PC-9 (cell line): ENCODE measurements around the gene AGMAT. TPM values are rescaled to one million over a fixed set of nuclear protein-coding genes. Genes with fewer than 3 reads are reported as not detected.

Experiments used
- BruUV-seq: library from RNA; stranded (reverse); fragments of 400-500 nt; replicated peaks from 2 replicates; lab custom pipeline; 2021; lab: Mats Ljungman, UMichigan
- CTCF ChIA-PET: fragments of 300-600 bp; sonication (Branson Sonifier 250); formaldehyde crosslinking; loops from one replicate; lab custom pipeline; 2022; ENCODE audit warnings: antibody characterized with exemption; lab: Charles Lee
- POLR2A ChIA-PET: fragments of 300-600 bp; sonication (Branson Sonifier 250); formaldehyde crosslinking; loops from one replicate; lab custom pipeline; 2022; ENCODE audit warnings: antibody characterized with exemption; ENCODE audit not compliant: unreplicated experiment; lab: Charles Lee
- DNase-seq, 2 experiments: peaks; one replicate each; pipeline versions ENCODE4 v3.0.0 to v3.0.0-alpha.2; 2015 to 2022; ENCODE audit warnings: mixed read lengths in 1 of 2
- H2AFZ ChIP-seq: fragments of 200-600 bp; sonication (generic); 2 replicates; pipeline ENCODE4 v1.8.1; 2017; ENCODE audit warnings: antibody characterized with exemption
- H3F3A ChIP-seq: fragments of 200-600 bp; sonication (generic); 2 replicates; pipeline ENCODE4 v1.8.1; 2017; ENCODE audit warnings: antibody characterized with exemption, mild to moderate bottlenecking, low read depth; ENCODE audit not compliant: insufficient read depth
- H3K27ac ChIP-seq: fragments of 200-600 bp; sonication (generic); 2 replicates; pipeline ENCODE4 v1.6.1; 2016; ENCODE audit warnings: mixed run types
- H3K27me3 ChIP-seq: fragments of 200-600 bp; sonication (generic); 2 replicates; pipeline ENCODE4 v1.6.1; 2016; ENCODE audit warnings: low read depth, mixed run types; ENCODE audit not compliant: insufficient read depth
- H3K36me3 ChIP-seq: fragments of 200-600 bp; sonication (generic); 2 replicates; pipeline ENCODE4 v1.6.1; 2016; ENCODE audit warnings: low read depth, mixed run types
- H3K4me1 ChIP-seq: fragments of 200-600 bp; sonication (generic); replicated peaks from 2 replicates; pipeline ENCODE4 v1.6.1; 2016; ENCODE audit warnings: mixed run types; ENCODE audit not compliant: insufficient read depth
- H3K4me2 ChIP-seq: fragments of 200-600 bp; sonication (generic); 2 replicates; pipeline ENCODE4 v1.6.1; 2017; ENCODE audit warnings: mixed run types
- H3K4me3 ChIP-seq: fragments of 200-600 bp; sonication (generic); 2 replicates; pipeline ENCODE4 v1.6.1; 2016; ENCODE audit warnings: mixed run types
- H3K79me2 ChIP-seq: fragments of 200-600 bp; sonication (generic); 2 replicates; pipeline ENCODE4 v1.6.1; 2017; ENCODE audit warnings: low read depth, mixed run types
- H3K9me2 ChIP-seq: fragments of 200-600 bp; sonication (generic); 2 replicates; pipeline ENCODE4 v1.8.1; 2017; ENCODE audit warnings: mild to moderate bottlenecking; ENCODE audit not compliant: insufficient read depth
- H3K9me3 ChIP-seq: fragments of 200-600 bp; sonication (generic); 2 replicates; pipeline ENCODE4 v1.8.1; 2016; ENCODE audit warnings: low read depth; ENCODE audit not compliant: insufficient read depth
- H4K20me1 ChIP-seq: fragments of 200-600 bp; sonication (generic); 2 replicates; pipeline ENCODE4 v1.8.1; 2017; ENCODE audit not compliant: insufficient read depth
- EZH2 ChIP-seq: fragments of 200-600 bp; sonication (generic); IDR thresholded peaks from 2 replicates; pipeline ENCODE4 v1.8.0; 2017; ENCODE audit warnings: antibody characterized with exemption, low read depth
- intact Hi-C: fragments of 100-400 bp; cut with micrococcal nuclease; formaldehyde crosslinking; loops from one replicate; pipeline ENCODE4 v1.10.0; 2022; ENCODE audit not compliant: unreplicated experiment
- total RNA-seq: library from RNA; stranded (reverse); gene quantifications from 2 replicates; pipeline ENCODE4 v1.2.3, GENCODE V29; 2021
- TF ChIP-seq, protein P1 (sequence below): fragments of 200-600 bp; sonication (generic); conservative IDR thresholded peaks from 2 replicates; pipeline ENCODE4 v1.6.1; 2017; ENCODE audit warnings: mixed run types, antibody characterized with exemption, mild to moderate bottlenecking, moderate library complexity

Gene AGMAT
- total RNA-seq, 1 experiment from 2014 or later: 2.9 TPM

DNA sequence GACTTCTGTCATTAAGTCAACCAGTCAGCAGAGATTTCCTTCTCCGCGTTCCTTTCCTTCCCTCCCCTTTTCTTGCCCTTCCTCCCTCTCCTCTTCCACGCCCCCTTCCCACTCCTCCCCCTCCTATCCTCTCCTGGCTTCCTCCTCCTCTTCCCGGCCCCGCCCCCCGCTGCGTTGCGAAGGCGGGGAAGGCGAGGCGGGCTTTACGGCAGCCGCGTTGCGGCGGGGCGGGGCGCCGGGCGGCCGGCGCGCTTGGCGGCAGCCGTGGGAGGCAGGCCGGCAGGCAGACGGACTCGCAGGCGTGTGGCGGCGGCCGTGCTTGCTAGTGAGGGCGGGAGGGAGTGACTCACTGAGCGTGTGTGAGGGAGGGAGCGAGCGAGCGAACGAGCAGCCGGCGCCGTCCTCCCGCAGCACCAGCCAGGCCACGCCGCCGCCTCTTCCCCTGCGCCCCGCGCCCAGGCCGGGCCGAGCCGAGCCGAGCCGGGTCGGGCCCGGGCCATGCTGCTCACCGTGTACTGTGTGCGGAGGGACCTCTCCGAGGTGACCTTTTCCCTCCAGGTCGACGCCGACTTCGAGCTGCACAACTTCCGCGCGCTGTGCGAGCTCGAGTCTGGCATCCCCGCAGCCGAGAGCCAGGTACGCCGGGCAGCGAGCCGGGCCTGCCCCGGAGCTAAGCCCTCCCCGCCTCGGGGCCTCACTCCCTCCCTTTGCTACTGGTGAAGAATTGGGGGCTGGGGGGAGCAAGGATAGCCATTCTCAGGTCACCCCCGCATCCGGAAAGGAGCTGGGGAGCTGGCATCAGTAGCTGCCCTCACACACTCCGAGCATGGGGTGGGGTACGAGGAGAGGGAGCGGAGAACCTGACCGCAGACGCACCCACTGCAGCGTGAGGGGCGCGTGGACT, 32.6 kb upstream of the AGMAT start, which contains the start of gene DDI2:
Gene DDI2 (plus strand): TSS at position 286 of the 904 bp plus-strand sequence. CDS start 213 bp downstream, at position 499.
- Histone ChIP-seq H4K20me1 (peaks cover 19% of the 10 kb centered on the region), H3K4me2 (peak within 1 kb of the TSS; percentile 95), H3K79me2 (peaks cover 49% of the 10 kb centered on the region), H3K27ac (peak within 1 kb of the TSS; percentile 85), H3K4me3 (peak within 1 kb of the TSS; percentile 91), H3K4me1 (peaks cover 46% of the 10 kb centered on the region), H3K9me2 (no peaks in the 10 kb centered on the region), H2AFZ (peak within 1 kb of the TSS; percentile 79), H3K27me3 (no peaks in the 10 kb centered on the region), H3K9me3 (no peaks in the 10 kb centered on the region), H3K36me3 (no peaks in the 10 kb centered on the region), H3F3A (peaks cover 46% of the 10 kb centered on the region)
- CTCF ChIA-PET: no interaction called here
- POLR2A ChIA-PET: interaction anchor here (0.5 to 0.8 kb wide), 6 partner anchors 14 to 467 kb away, joined by 3 to 9 read pairs (median 3); partner anchors contain the start of gene DNAJC16
- peak; percentile 88 to 98 for DNase-seq
- intact Hi-C loops: loop anchor here (1.0 kb wide), 2 partner anchors 58 to 93 kb away; partner anchors contain the start of gene CASP9
- BruUV-seq: TSS peak; percentile 47
- no peak for TF ChIP-seq EZH2
- TF ChIP-seq, protein P1, sequence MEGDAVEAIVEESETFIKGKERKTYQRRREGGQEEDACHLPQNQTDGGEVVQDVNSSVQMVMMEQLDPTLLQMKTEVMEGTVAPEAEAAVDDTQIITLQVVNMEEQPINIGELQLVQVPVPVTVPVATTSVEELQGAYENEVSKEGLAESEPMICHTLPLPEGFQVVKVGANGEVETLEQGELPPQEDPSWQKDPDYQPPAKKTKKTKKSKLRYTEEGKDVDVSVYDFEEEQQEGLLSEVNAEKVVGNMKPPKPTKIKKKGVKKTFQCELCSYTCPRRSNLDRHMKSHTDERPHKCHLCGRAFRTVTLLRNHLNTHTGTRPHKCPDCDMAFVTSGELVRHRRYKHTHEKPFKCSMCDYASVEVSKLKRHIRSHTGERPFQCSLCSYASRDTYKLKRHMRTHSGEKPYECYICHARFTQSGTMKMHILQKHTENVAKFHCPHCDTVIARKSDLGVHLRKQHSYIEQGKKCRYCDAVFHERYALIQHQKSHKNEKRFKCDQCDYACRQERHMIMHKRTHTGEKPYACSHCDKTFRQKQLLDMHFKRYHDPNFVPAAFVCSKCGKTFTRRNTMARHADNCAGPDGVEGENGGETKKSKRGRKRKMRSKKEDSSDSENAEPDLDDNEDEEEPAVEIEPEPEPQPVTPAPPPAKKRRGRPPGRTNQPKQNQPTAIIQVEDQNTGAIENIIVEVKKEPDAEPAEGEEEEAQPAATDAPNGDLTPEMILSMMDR: no peak

DNA sequence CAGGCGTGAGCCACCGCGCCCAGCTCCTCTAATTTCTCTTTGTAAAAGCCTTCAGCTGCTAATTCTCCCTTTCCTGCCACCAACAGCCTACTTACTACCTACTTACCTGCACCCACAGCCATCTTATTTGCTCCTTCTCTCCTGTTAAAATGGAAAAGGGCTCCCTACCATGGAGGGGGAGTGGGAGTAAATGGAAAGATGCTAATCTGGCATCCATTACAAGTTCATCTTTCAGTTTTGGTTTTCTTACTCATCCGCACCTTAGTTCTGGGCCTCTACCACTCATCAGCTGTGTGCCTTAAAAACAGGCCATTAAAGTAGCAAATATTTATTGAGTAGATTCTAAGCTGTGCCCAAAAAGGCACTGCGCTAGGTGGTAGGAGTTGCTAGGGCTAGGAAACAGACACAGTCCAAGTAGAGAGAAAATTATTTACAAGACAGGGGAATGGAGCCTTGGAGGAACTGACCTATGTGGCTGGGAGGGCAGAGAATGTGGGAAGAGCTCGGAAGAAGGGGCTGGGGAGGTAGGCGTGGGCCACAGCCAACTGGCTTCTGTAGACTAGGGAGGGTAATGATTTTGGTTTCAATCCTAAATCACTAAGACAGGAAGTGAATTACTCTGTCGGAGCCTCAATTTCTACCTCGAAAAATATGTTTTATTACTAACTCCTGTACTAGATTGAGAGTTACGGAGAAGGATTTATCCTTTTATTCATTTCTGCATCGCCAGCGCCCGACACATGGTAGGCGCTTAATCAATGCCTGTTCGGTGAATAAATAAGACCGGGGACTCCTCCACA, 31.7 kb upstream of the AGMAT start:
- Histone ChIP-seq H4K20me1 (peaks cover 14% of the 10 kb centered on the region), H3F3A (peaks cover 46% of the 10 kb centered on the region), H3K27me3 (no peaks in the 10 kb centered on the region), H2AFZ (peak overlapping the region; percentile 77), H3K9me2 (no peaks in the 10 kb centered on the region), H3K27ac (peak overlapping the region; percentile 69), H3K9me3 (no peaks in the 10 kb centered on the region), H3K4me1 (peaks cover 38% of the 10 kb centered on the region), H3K79me2 (peaks cover 41% of the 10 kb centered on the region), H3K36me3 (no peaks in the 10 kb centered on the region), H3K4me2 (peak overlapping the region; percentile 92), H3K4me3 (peak overlapping the region; percentile 73)
- ChIA-PET POLR2A (interaction anchor here (0.7 to 0.8 kb wide), 2 partner anchors 66 to 91 kb away, joined by 3 to 35 read pairs; no protein-coding TSS in a partner anchor), CTCF (no interaction called here)
- no peak for TF ChIP-seq EZH2
- TF ChIP-seq, protein P1: no peak
- no peak for DNase-seq
- BruUV-seq: TSS peak; percentile 86
- intact Hi-C loops: loop anchor here (1.0 kb wide), 2 partner anchors 57 to 92 kb away; partner anchors contain the start of gene CASP9

DNA sequence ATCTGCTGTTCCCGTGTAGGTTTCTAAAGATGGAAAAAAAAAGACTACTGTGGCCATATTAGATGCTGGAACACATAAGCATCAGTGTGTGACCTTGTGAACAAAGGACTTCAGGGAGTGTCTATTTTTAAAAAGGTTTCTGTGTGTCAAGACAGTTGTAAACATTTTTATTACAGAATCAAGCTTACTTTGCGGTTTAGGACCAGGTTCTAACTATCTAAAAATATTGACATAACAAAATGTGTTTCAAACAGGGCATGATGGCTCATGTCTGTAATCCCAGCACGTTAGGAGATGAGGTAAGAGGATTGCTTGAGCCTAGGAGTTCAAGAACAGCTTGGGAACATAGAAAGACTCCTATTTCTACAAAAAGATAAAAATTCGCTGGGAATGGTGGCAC, 25.3 kb upstream of the AGMAT start:
- no peak overlapping the region for H2AFZ ChIP-seq
- H3K9me2 ChIP-seq: no peaks in the 10 kb centered on the region
- H3K4me1 ChIP-seq: no peaks in the 10 kb centered on the region
- no peaks in the 10 kb centered on the region for H3K36me3 ChIP-seq
- no peak overlapping the region for H3K4me3 ChIP-seq
- H3K27me3 ChIP-seq: no peaks in the 10 kb centered on the region
- intact Hi-C loops: no loop called here
- no peaks in the 10 kb centered on the region for H3F3A ChIP-seq
- no peaks in the 10 kb centered on the region for H3K9me3 ChIP-seq
- no peak overlapping the region for H3K27ac ChIP-seq
- H3K79me2 ChIP-seq: no peaks in the 10 kb centered on the region
- no peak overlapping the region for H3K4me2 ChIP-seq
- no peak for DNase-seq
- no peak for TF ChIP-seq EZH2
- TF ChIP-seq, protein P1: no peak
- ChIA-PET CTCF (no interaction called here), POLR2A (no interaction called here)
- H4K20me1 ChIP-seq: no peaks in the 10 kb centered on the region
- no TSS peak for BruUV-seq
